ENCODE data around the gene SLC5A11. TPM values are rescaled to one million over a fixed set of nuclear protein-coding genes. Genes with fewer than 3 reads are reported as not detected.

Gene SLC5A11
- total RNA-seq, 1 donor from 2014 or later, result 0.22 TPM

GRCh38 chr16:24846548-24847357 lies 990 bp downstream of the SLC5A11 start:
- DNase-seq (ENCODE audit: low spot score in 2 of 2, unreplicated experiment in 2 of 2), result no peak
- Mint-ChIP-seq H3K27ac (peak overlapping the region; percentile 37), H3K9me3 (no peaks in the 10 kb centered on the region), H3K27me3 (ENCODE audit: low read depth) (peaks cover 5% of the 10 kb centered on the region), H3K4me3 (no peak overlapping the region), H3K4me1 (peaks cover 3% of the 10 kb centered on the region), H3K36me3 (no peaks in the 10 kb centered on the region)
- no peak for TF ChIP-seq CTCF (IDR thresholded peaks at IDR 0.05; ENCODE audit: unreplicated experiment)

- H3K27ac Mint-ChIP-seq, result peak overlapping the region; percentile 37
- H3K27me3 Mint-ChIP-seq (ENCODE audit: low read depth), result peaks cover 5% of the 10 kb centered on the region
- DNase-seq (ENCODE audit: low spot score in 2 of 2, unreplicated experiment in 2 of 2), result no peak
- no peaks in the 10 kb centered on the region for H3K36me3 Mint-ChIP-seq
- no peaks in the 10 kb centered on the region for H3K9me3 Mint-ChIP-seq
- peaks cover 9% of the 10 kb centered on the region for H3K4me1 Mint-ChIP-seq
- no peak overlapping the region for H3K4me3 Mint-ChIP-seq
- no peak for TF ChIP-seq CTCF (IDR thresholded peaks at IDR 0.05; ENCODE audit: unreplicated experiment)
Measured at GRCh38 chr16:24847358-24847664, 1.5 kb downstream of the SLC5A11 start.

GRCh38 chr16:24848065-24848464 lies 2.3 kb downstream of the SLC5A11 start:
- peaks cover 9% of the 10 kb centered on the region for H3K4me1 Mint-ChIP-seq
- H3K27me3 Mint-ChIP-seq (ENCODE audit: low read depth), result peaks cover 5% of the 10 kb centered on the region
- no peak overlapping the region for H3K27ac Mint-ChIP-seq
- H3K9me3 Mint-ChIP-seq, result no peaks in the 10 kb centered on the region
- no peaks in the 10 kb centered on the region for H3K36me3 Mint-ChIP-seq
- TF ChIP-seq CTCF (IDR thresholded peaks at IDR 0.05; ENCODE audit: unreplicated experiment), result no peak
- H3K4me3 Mint-ChIP-seq, result no peak overlapping the region
- DNase-seq (ENCODE audit: low spot score in 2 of 2, unreplicated experiment in 2 of 2), result no peak

GRCh38 chr16:24849641-24850040 lies 3.9 kb downstream of the SLC5A11 start:
- DNase-seq (ENCODE audit: low spot score in 2 of 2, unreplicated experiment in 2 of 2), result no peak
- H3K4me3 Mint-ChIP-seq, result no peak overlapping the region
- H3K9me3 Mint-ChIP-seq, result no peaks in the 10 kb centered on the region
- H3K27me3 Mint-ChIP-seq (ENCODE audit: low read depth), result peaks cover 5% of the 10 kb centered on the region
- no peak overlapping the region for H3K27ac Mint-ChIP-seq
- H3K36me3 Mint-ChIP-seq, result no peaks in the 10 kb centered on the region
- peaks cover 19% of the 10 kb centered on the region for H3K4me1 Mint-ChIP-seq
- no peak for TF ChIP-seq CTCF (IDR thresholded peaks at IDR 0.05; ENCODE audit: unreplicated experiment)

- H3K9me3 Mint-ChIP-seq, result no peaks in the 10 kb centered on the region
- no peak overlapping the region for H3K4me3 Mint-ChIP-seq
- no peak for DNase-seq (ENCODE audit: low spot score in 2 of 2, unreplicated experiment in 2 of 2)
- H3K27me3 Mint-ChIP-seq (ENCODE audit: low read depth), result peaks cover 5% of the 10 kb centered on the region
- peaks cover 23% of the 10 kb centered on the region for H3K4me1 Mint-ChIP-seq
- TF ChIP-seq CTCF (IDR thresholded peaks at IDR 0.05; ENCODE audit: unreplicated experiment), result no peak
- no peaks in the 10 kb centered on the region for H3K36me3 Mint-ChIP-seq
- H3K27ac Mint-ChIP-seq, result no peak overlapping the region
Measured at GRCh38 chr16:24850289-24850938, 4.7 kb downstream of the SLC5A11 start.

All from mesothelial cell of epicardium (in vitro differentiated cells).